Measurements from ENCODE around the gene CYFIP1. TPM values are rescaled to one million over a fixed set of nuclear protein-coding genes. Genes with fewer than 3 reads are reported as not detected.

The CYFIP1 gene
- total RNA-seq, 1 experiment from 2014 or later: 159 TPM

DNA sequence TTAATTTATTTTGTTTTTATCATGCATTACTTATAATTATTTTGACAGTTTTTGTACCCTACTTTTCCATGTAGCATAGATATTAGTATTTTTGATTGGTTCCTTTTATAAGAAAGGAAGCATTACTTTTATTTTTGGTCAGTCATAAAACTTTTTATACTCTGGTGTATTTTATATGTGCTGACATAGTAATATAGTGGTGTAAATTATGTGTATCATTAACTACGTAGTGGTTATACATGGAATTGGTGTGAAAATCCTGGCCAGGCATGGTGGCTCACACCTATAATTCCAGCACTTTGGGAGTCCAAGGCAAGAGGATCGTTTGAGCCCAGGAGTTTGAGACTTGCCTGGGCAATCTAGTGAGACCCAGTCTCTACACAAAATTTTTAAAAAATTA lies 160.5 kb downstream of the CYFIP1 start:
- TF ChIP-seq SIN3A (IDR thresholded peaks at IDR 0.05; ENCODE audit: borderline replicate concordance, insufficient read depth, low read depth, low read length) (no peak), TCF7L2 (IDR thresholded peaks at IDR 0.05; ENCODE audit: low read depth, low read length) (no peak), POLR2AphosphoS5 (IDR thresholded peaks at IDR 0.05; ENCODE audit: low read depth, low read length) (no peak)
- TF ChIP-seq, protein P1, sequence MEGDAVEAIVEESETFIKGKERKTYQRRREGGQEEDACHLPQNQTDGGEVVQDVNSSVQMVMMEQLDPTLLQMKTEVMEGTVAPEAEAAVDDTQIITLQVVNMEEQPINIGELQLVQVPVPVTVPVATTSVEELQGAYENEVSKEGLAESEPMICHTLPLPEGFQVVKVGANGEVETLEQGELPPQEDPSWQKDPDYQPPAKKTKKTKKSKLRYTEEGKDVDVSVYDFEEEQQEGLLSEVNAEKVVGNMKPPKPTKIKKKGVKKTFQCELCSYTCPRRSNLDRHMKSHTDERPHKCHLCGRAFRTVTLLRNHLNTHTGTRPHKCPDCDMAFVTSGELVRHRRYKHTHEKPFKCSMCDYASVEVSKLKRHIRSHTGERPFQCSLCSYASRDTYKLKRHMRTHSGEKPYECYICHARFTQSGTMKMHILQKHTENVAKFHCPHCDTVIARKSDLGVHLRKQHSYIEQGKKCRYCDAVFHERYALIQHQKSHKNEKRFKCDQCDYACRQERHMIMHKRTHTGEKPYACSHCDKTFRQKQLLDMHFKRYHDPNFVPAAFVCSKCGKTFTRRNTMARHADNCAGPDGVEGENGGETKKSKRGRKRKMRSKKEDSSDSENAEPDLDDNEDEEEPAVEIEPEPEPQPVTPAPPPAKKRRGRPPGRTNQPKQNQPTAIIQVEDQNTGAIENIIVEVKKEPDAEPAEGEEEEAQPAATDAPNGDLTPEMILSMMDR (IDR thresholded peaks at IDR 0.05): no peak
- TF ChIP-seq, protein P2, sequence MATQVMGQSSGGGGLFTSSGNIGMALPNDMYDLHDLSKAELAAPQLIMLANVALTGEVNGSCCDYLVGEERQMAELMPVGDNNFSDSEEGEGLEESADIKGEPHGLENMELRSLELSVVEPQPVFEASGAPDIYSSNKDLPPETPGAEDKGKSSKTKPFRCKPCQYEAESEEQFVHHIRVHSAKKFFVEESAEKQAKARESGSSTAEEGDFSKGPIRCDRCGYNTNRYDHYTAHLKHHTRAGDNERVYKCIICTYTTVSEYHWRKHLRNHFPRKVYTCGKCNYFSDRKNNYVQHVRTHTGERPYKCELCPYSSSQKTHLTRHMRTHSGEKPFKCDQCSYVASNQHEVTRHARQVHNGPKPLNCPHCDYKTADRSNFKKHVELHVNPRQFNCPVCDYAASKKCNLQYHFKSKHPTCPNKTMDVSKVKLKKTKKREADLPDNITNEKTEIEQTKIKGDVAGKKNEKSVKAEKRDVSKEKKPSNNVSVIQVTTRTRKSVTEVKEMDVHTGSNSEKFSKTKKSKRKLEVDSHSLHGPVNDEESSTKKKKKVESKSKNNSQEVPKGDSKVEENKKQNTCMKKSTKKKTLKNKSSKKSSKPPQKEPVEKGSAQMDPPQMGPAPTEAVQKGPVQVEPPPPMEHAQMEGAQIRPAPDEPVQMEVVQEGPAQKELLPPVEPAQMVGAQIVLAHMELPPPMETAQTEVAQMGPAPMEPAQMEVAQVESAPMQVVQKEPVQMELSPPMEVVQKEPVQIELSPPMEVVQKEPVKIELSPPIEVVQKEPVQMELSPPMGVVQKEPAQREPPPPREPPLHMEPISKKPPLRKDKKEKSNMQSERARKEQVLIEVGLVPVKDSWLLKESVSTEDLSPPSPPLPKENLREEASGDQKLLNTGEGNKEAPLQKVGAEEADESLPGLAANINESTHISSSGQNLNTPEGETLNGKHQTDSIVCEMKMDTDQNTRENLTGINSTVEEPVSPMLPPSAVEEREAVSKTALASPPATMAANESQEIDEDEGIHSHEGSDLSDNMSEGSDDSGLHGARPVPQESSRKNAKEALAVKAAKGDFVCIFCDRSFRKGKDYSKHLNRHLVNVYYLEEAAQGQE (IDR thresholded peaks at IDR 0.05; ENCODE audit: insufficient read depth in 1 of 2, low read depth in 2 of 2, low read length in 1 of 2): no peak
- Histone ChIP-seq H3K27ac (ENCODE audit: low read length) (no peak overlapping the region), H3K36me3 (ENCODE audit: control insufficient read depth, insufficient read depth, low read length) (peaks cover 5% of the 10 kb centered on the region), H3K4me1 (ENCODE audit: control insufficient read depth, insufficient read depth, low read length) (no peaks in the 10 kb centered on the region), H3K27me3 (ENCODE audit: control insufficient read depth, insufficient read depth, low read length) (no peaks in the 10 kb centered on the region), H3K4me3 (ENCODE audit: low read depth in 2 of 2, low read length in 2 of 2) (no peak overlapping the region), H3K9me3 (ENCODE audit: control insufficient read depth, insufficient read depth, low read depth, low read length) (no peaks in the 10 kb centered on the region)
- BruUV-seq (replicated peaks): no TSS peak
- ATAC-seq: no peak
- ChIA-PET CTCF (no interaction called here), POLR2A (no interaction called here)
- intact Hi-C loops (cut with micrococcal nuclease; ENCODE audit: unreplicated experiment) (no loop called here), in situ Hi-C loops (cut with HindIII; ENCODE audit: low pct_unique_long_range_greater_than_20kb, low sequenced_read_pairs) (no loop called here)
- no peak for DNase-seq (ENCODE audit: low read depth, low spot score)

Other genes starting within 250 kb of the CYFIP1 start
- gene NIPA1, start 193.7 kb downstream of the CYFIP1 start, total RNA-seq (2021; ENCODE audit: unreplicated experiment): 93.2 TPM
- gene NIPA2, start 141.7 kb downstream of the CYFIP1 start, total RNA-seq (2021; ENCODE audit: unreplicated experiment): 94.8 TPM
- gene TUBGCP5, start 59.2 kb upstream of the CYFIP1 start, total RNA-seq (2021; ENCODE audit: unreplicated experiment): 23.3 TPM
- not detected for gene GOLGA6L1, start 156.5 kb upstream of the CYFIP1 start, total RNA-seq (2021; ENCODE audit: unreplicated experiment)